H1 (cell line): ENCODE measurements around the gene CACNA2D3. TPM values are rescaled to one million over a fixed set of nuclear protein-coding genes. Genes with fewer than 3 reads are reported as not detected.

Experiments
- CTCF ChIA-PET: fragments of 300-600 bp; sonication (Branson Sonifier 250); formaldehyde crosslinking; loops from one replicate; lab custom pipeline; 2021; ENCODE audit not compliant: partially characterized antibody; lab: Charles Lee
- POLR2A ChIA-PET: fragments of 300-600 bp; sonication (Branson Sonifier 250); formaldehyde crosslinking; loops from one replicate; lab custom pipeline; 2021; ENCODE audit warnings: inconsistent platforms; ENCODE audit not compliant: partially characterized antibody; lab: Charles Lee
- DNase-seq, 2 experiments: peaks; one replicate each; pipeline versions ENCODE4 v3.0.0 to v3.0.0-alpha.2; 2010 to 2022; ENCODE audit warnings: low spot score in 2 of 2, low read depth in 1 of 2, mixed read lengths in 1 of 2
- FAIRE-seq: peaks from 2 replicates; lab custom pipeline; 2011; peaks lifted over from hg19 to GRCh38; lab: Jason Lieb, UNC
- H2AFZ ChIP-seq: 2 replicates; pipeline ENCODE4 v1.8.1; 2012; ENCODE audit warnings: low read length, inconsistent platforms
- H2AK5ac ChIP-seq: 2 replicates; pipeline ENCODE4 v1.6.1; 2013; ENCODE audit warnings: low read depth, low read length
- H2BK120ac ChIP-seq: replicated peaks from 2 replicates; pipeline ENCODE3; 2013; ENCODE audit warnings: low read depth, low read length, inconsistent platforms
- H2BK12ac ChIP-seq: 2 replicates; pipeline ENCODE4 v1.6.1; 2013; ENCODE audit warnings: low read depth, low read length
- H2BK15ac ChIP-seq: 2 replicates; pipeline ENCODE4 v1.6.1; 2013; ENCODE audit warnings: low read length
- H2BK20ac ChIP-seq: 2 replicates; pipeline ENCODE4 v1.6.1; 2013; ENCODE audit warnings: low read length
- H2BK5ac ChIP-seq: 2 replicates; pipeline ENCODE4 v1.6.1; 2013; ENCODE audit warnings: low read depth, low read length
- H3K14ac ChIP-seq: 2 replicates; pipeline ENCODE4 v1.6.1; 2013; ENCODE audit warnings: inconsistent platforms; ENCODE audit not compliant: insufficient read length
- H3K18ac ChIP-seq: 2 replicates; pipeline ENCODE4 v1.6.1; 2013; ENCODE audit warnings: low read length; ENCODE audit errors: extremely low read depth
- H3K23ac ChIP-seq: 2 replicates; pipeline ENCODE4 v1.6.1; 2013; ENCODE audit warnings: inconsistent platforms; ENCODE audit not compliant: insufficient read length
- H3K23me2 ChIP-seq: 2 replicates; pipeline ENCODE4 v1.6.1; 2013; ENCODE audit warnings: low read depth, low read length
- H3K27ac ChIP-seq: 2 replicates; pipeline ENCODE4 v1.6.1; 2011; ENCODE audit warnings: low read depth, low read length, inconsistent platforms
- H3K27me3 ChIP-seq, 4 experiments: replicated peaks in 1 of 4; 1 replicate in 1 of 4; 2 replicates in 3 of 4; pipeline versions ENCODE4 v1.6.1 to v1.8.1; 2011 to 2013; ENCODE audit warnings: low read length in 3 of 4, mild to moderate bottlenecking in 3 of 4, inconsistent platforms in 2 of 4, mixed read lengths in 2 of 4, moderate library complexity in 1 of 4; ENCODE audit not compliant: control insufficient read depth in 3 of 4, insufficient read depth in 3 of 4; ENCODE audit errors: extremely low read depth in 1 of 4
- H3K36me3 ChIP-seq, 4 experiments: 2 replicates each; pipeline versions ENCODE4 v1.6.1 to v1.8.1; 2011 to 2013; ENCODE audit warnings: mild to moderate bottlenecking in 4 of 4, low read length in 3 of 4, moderate library complexity in 2 of 4, control low read depth in 1 of 4, inconsistent platforms in 1 of 4; ENCODE audit not compliant: insufficient read depth in 4 of 4, control insufficient read depth in 2 of 4
- H3K4ac ChIP-seq: replicated peaks from 2 replicates; pipeline ENCODE3; 2013; ENCODE audit warnings: low read length, low read depth, mixed read lengths, inconsistent platforms; ENCODE audit not compliant: insufficient read length
- H3K4me1 ChIP-seq, 4 experiments: replicated peaks in 1 of 4; 1 replicate in 1 of 4; 2 replicates in 3 of 4; pipeline versions ENCODE4 v1.6.1 to v1.8.1; 2011 to 2013; ENCODE audit warnings: low read length in 3 of 4, inconsistent platforms in 2 of 4, mixed read lengths in 1 of 4; ENCODE audit not compliant: insufficient read depth in 4 of 4, control insufficient read depth in 3 of 4
- H3K4me2 ChIP-seq, 2 experiments: 2 replicates each; pipeline versions ENCODE4 v1.6.1 to v1.8.1; 2011 to 2013; ENCODE audit warnings: low read depth in 2 of 2, low read length in 2 of 2, control low read depth in 1 of 2, inconsistent platforms in 1 of 2, mild to moderate bottlenecking in 1 of 2; ENCODE audit not compliant: insufficient read depth in 1 of 2
- H3K4me3 ChIP-seq, 4 experiments: fragments of 200-600, 300-600 bp in 1 of 4; sonication (generic), shearing (Covaris generic), sonication (Bioruptor Twin) in 1 of 4; 2 replicates each; pipeline versions ENCODE4 v1.5.1 to v1.8.1; 2011 to 2016; ENCODE audit warnings: low read length in 4 of 4, low read depth in 3 of 4, control low read depth in 2 of 4, inconsistent platforms in 2 of 4, mild to moderate bottlenecking in 2 of 4, mixed read lengths in 1 of 4, moderate library complexity in 1 of 4; ENCODE audit not compliant: insufficient read depth in 2 of 4; ENCODE audit errors: extremely low read depth in 1 of 4
- H3K56ac ChIP-seq: replicated peaks from 2 replicates; pipeline ENCODE3; 2013; ENCODE audit warnings: low read depth, mild to moderate bottlenecking, mixed read lengths, low read length, inconsistent platforms; ENCODE audit not compliant: insufficient read length
- H3K79me1 ChIP-seq: 2 replicates; pipeline ENCODE4 v1.6.1; 2013; ENCODE audit warnings: low read depth, low read length, control low read depth
- H3K79me2 ChIP-seq, 2 experiments: 2 replicates each; pipeline versions ENCODE4 v1.6.1 to v1.8.1; 2012 to 2013; ENCODE audit warnings: low read length in 2 of 2, mild to moderate bottlenecking in 2 of 2, inconsistent platforms in 1 of 2; ENCODE audit not compliant: insufficient read depth in 2 of 2, control insufficient read depth in 1 of 2
- H3K9ac ChIP-seq, 4 experiments: replicated peaks in 1 of 4; 1 replicate in 1 of 4; 2 replicates in 3 of 4; pipeline versions ENCODE4 v1.6.1 to v1.8.1; 2011 to 2013; ENCODE audit warnings: low read depth in 3 of 4, low read length in 3 of 4, control low read depth in 2 of 4, mild to moderate bottlenecking in 2 of 4, moderate library complexity in 2 of 4, inconsistent platforms in 1 of 4; ENCODE audit errors: extremely low read depth in 1 of 4
- H3K9me3 ChIP-seq, 2 experiments: 2 replicates each; pipeline versions ENCODE4 v1.6.1 to v1.8.1; 2012 to 2013; ENCODE audit warnings: mild to moderate bottlenecking in 2 of 2, moderate library complexity in 2 of 2, control low read depth in 1 of 2, inconsistent platforms in 1 of 2, low read depth in 1 of 2, low read length in 1 of 2, mixed read lengths in 1 of 2; ENCODE audit not compliant: insufficient read depth in 2 of 2
- H4K20me1 ChIP-seq, 2 experiments: replicated peaks in 1 of 2; 2 replicates each; pipeline versions ENCODE3 to v1.8.1; 2011 to 2013; ENCODE audit warnings: inconsistent platforms in 2 of 2, low read length in 2 of 2, mild to moderate bottlenecking in 1 of 2; ENCODE audit not compliant: insufficient read depth in 2 of 2, control insufficient read depth in 1 of 2
- H4K5ac ChIP-seq: 2 replicates; pipeline ENCODE4 v1.6.1; 2013; ENCODE audit warnings: low read length, low read depth, mixed read lengths, inconsistent platforms; ENCODE audit not compliant: insufficient read length
- H4K8ac ChIP-seq: 2 replicates; pipeline ENCODE4 v1.8.0; 2013; ENCODE audit warnings: mild to moderate bottlenecking, moderate library complexity, low read length, inconsistent platforms; ENCODE audit not compliant: insufficient read depth; ENCODE audit errors: extremely low read depth
- H4K91ac ChIP-seq: replicated peaks from 2 replicates; pipeline ENCODE3; 2013; ENCODE audit warnings: low read length, mixed read lengths, inconsistent platforms; ENCODE audit not compliant: insufficient read length
- BACH1 ChIP-seq: IDR thresholded peaks from 2 replicates; pipeline ENCODE4 v1.6.1; 2012; ENCODE audit warnings: low read length, improper control_type of control experiment
- PHF8 ChIP-seq: fragments of 200-600 bp; sonication (generic); conservative IDR thresholded peaks from 2 replicates; pipeline ENCODE4 v1.7.1; 2012; ENCODE audit warnings: low read depth, mild to moderate bottlenecking, inconsistent platforms, low read length, moderate library complexity
- WGBS, 2 experiments: shearing (Covaris generic) in 1 of 2; methylation state at CpG; one replicate each; pipeline versions ENCODE4 v1.1.6 to v1.1.7; 2013 to 2015; ENCODE audit warnings: low lambda C conversion rate in 2 of 2, mixed read lengths in 2 of 2, inconsistent platforms in 1 of 2, low coverage in 1 of 2, missing lambda C conversion rate in 1 of 2; ENCODE audit not compliant: insufficient replicate concordance in 2 of 2, insufficient coverage in 1 of 2, insufficient read length in 1 of 2; ENCODE audit errors: extremely low coverage in 1 of 2, missing lambda C conversion rate in 1 of 2; 5-methylcytosine and 5-hydroxymethylcytosine counted together
- polyA plus RNA-seq, 7 experiments: library from polyadenylated mRNA; depleted of rRNA in 3 of 7; stranded (reverse) in 5 of 7; unstranded in 2 of 7; fragments of >200 nt in 5 of 7; fragments of 200-250 nt in 2 of 7; gene quantifications; 1 replicate in 5 of 7; 2 replicates in 1 of 7; 4 replicates in 1 of 7; pipeline versions ENCODE4 v1.2.1 to v1.2.3, GENCODE V29; 2011 to 2013; ENCODE audit warnings: missing spikeins in 2 of 7, mixed read lengths in 2 of 7
- total RNA-seq: library from RNA; stranded (reverse); fragmentation: NEBNext Ultra II Directional; extraction: Animal tissue kit (Norgen Biotek cat#: 25700); gene quantifications from 2 replicates; pipeline ENCODE4 v1.2.1, GENCODE V29; 2021

The CACNA2D3 gene
- total and polyA plus RNA-seq, 2 of the 8 experiments (the other 6 are each of a cell fraction or from before 2014, with no cell fraction given) = 1.5 to 1.8 TPM

DNA sequence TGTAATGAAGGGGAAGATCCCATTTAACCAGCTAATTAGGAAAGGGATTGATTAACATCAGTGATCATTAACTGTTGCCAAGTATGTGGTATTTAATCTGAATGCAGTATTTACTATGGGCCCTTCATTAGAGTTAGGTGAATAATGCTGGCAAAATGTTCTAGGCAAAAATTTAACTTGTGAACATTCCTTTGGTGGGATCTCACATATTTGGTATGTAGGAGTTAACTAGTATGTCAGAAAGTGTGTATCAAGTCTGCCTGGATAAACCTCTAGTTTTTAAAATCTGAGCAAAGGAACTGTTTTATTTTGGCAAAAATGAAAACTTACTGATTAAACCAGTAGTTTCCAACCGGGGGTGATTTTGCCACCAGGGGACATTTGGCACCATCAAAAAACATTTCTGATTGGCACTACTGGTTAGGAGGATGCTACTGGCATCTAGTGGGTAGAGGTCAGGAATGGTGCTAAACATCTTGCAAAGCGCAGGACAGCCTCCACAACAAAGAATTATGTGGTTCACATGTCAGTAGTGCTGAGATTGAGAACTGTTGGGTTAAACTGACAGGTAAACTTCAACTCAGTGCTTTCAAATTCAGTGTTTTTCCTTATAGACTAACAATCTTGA, 783.0 kb downstream of the CACNA2D3 start:
- H3K79me1 ChIP-seq = no peaks in the 10 kb centered on the region
- H3K23ac ChIP-seq = no peak overlapping the region
- no peak overlapping the region for H3K56ac ChIP-seq
- no peak overlapping the region for H3K18ac ChIP-seq
- H2AFZ ChIP-seq = no peak overlapping the region
- DNase-seq (no peak), FAIRE-seq (no peak)
- no peak overlapping the region for H2BK12ac ChIP-seq
- no peaks in the 10 kb centered on the region for H3K36me3 ChIP-seq
- ChIA-PET CTCF (interaction anchor here (0.6 to 1.3 kb wide), 3 partner anchors 17 to 472 kb away, joined by 3 to 4 read pairs (median 4); no protein-coding TSS in a partner anchor), POLR2A (no interaction called here)
- no peak overlapping the region for H3K4me3 ChIP-seq
- H3K9me3 ChIP-seq = no peaks in the 10 kb centered on the region
- no peak overlapping the region for H3K14ac ChIP-seq
- no peak overlapping the region for H2BK5ac ChIP-seq
- H3K4me1 ChIP-seq = no peaks in the 10 kb centered on the region
- no peaks in the 10 kb centered on the region for H3K23me2 ChIP-seq
- H4K91ac ChIP-seq = no peak overlapping the region
- no peak overlapping the region for H3K27ac ChIP-seq
- H3K4ac ChIP-seq = no peak overlapping the region
- H2BK20ac ChIP-seq = no peak overlapping the region
- no peak overlapping the region for H2AK5ac ChIP-seq
- no peaks in the 10 kb centered on the region for H3K79me2 ChIP-seq
- H4K20me1 ChIP-seq = no peaks in the 10 kb centered on the region
- H3K4me2 ChIP-seq = no peak overlapping the region
- no peak overlapping the region for H2BK15ac ChIP-seq
- H2BK120ac ChIP-seq = no peak overlapping the region
- H3K9ac ChIP-seq = no peak overlapping the region
- WGBS, 2 experiments = 63% methylated on average over 2 of the region's 2 CpGs; no CpG with 5 or more reads in 1 of the 2 experiments
- H4K5ac ChIP-seq = no peak overlapping the region
- TF ChIP-seq BACH1 (no peak), PHF8 (no peak)
- no peaks in the 10 kb centered on the region for H3K27me3 ChIP-seq
- no peak overlapping the region for H4K8ac ChIP-seq
